NOMO-1 treated with dmso at 0.1 percent for 144 hours (cell line): ENCODE measurements around the gene DIAPH1.

Source experiments
- DNase-seq: peaks from one replicate; lab custom pipeline; 2025; ENCODE audit not compliant: unreplicated experiment; lab: John Stamatoyannopoulos, UW

Gene DIAPH1

DNA sequence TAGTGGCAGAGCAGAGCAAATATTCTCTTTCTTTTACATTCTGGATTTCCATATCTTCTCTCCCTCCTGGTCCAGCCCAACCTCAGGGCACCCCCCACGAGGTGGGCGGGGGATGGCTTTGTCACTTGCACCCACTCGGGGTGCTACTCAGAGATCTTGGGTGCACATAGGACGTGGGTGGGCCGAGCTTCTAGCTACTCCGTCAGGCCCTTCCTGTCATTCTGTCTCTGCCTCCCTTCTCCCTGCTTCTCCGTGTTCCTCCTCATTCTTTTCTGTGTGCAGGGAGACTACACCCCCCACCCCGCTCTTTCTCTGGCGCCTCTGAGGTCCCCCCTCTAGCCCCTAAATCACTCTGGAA is 110.4 kb downstream of the DIAPH1 start:
- DNase-seq = no peak

DNA sequence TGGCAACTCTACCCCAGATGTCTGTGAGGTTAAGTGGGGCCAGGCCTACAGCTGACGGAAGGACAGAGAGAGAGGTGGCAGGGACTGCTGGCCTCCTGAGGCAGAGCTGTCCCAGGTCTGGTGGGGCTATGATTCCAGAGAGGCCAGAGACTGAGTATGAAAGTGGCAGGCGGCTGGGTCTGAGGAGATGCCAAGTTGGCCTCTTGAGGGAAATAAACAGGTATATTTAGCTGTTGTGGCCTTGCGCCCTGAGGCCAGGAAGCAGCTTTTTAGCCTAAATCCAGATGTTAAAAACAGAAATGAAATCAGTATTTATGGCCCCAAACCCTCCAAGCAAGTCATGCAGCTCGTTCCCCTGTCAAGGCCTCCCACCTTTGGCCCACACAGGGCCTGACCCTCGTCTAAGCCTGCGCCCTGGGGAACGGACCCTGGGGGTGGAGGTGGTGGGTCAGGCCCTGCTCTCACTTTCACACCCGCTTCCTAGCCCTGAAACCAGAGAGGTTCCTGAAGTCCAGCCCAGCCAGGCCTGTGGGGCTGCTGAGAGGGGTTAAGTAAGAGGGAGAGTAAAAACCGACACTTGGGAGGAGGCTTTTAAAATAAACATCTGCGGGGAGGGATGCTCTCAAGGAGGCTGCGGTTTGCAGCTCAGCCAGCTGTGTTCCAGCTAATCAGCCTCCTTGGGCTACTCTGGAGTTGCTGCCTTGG is 111.3 kb downstream of the DIAPH1 start:
- no peak for DNase-seq

DNA sequence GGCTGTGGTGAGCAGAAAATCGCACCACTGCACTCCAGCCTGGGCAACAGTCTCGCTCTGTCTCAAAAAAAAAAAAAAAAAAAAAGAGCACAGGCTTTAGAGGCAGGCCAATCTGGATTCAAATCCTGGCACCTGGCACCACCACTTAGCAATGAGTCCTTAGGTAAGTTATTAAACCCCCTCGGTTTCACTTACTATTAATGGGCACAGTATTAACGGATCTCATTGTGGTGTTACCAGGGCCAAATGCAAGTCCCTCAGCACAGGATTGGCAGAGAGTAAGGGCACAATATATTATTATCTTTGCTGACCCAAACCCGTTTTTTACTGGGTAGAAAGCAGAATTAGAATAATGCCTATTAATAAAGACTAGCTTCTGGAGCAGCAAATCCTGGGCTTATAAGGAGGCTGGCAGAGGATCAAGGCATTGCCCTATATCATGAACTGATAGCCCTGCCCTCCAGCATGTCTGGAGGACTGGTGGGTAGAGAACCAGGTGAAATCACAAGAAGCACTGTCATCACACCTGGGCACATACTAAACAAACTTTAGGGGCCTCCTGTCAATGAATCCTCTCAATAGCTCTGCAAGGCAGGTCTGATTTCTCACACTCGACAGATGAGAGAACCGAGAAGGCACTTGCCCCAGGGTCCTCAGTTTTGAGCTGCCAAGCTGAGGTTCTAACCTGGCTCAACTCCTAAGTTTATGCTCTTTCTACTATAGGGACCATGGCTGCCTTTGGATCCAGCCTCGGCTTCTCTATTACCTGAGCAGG is 112.2 kb downstream of the DIAPH1 start:
- no peak for DNase-seq

DNA sequence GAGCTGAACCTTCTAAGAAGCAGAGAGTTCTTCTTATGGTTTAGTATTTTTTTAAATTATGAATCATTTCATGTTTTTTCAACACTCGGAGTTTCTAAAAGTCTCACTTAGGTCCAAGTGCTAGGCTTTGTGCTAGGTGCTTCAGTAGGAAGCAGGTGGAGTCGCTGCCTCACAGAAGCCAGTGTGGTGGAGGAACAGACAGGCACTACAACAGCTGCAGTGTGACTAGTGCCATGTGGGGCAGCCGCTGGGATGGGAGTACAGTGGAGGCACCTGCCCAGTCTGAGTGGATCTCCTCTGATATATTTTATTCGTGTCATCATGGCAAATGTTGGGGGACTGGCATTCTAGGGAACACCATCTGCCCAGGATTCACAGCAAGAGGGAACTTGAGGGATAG is 114.6 kb downstream of the DIAPH1 start:
- DNase-seq = no peak

DNA sequence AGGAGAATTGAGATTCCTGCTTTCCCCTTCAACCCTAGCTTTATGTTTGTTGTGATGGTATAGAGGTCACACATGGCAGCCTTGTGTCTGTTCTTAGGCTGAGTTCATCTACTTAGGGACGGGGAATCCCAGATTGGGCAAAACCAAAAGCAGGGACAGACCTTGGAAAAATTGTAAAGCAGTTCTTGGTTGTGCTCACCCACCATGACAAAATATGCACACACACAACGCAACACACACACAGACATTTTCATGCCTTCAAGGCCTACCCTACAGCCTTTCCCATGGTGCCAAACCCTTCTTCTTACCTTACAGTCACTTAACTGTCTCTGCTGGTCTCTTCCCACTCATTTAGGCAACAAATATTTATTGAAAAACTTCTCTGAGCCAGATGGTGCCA is 115.1 kb downstream of the DIAPH1 start:
- no peak for DNase-seq

DNA sequence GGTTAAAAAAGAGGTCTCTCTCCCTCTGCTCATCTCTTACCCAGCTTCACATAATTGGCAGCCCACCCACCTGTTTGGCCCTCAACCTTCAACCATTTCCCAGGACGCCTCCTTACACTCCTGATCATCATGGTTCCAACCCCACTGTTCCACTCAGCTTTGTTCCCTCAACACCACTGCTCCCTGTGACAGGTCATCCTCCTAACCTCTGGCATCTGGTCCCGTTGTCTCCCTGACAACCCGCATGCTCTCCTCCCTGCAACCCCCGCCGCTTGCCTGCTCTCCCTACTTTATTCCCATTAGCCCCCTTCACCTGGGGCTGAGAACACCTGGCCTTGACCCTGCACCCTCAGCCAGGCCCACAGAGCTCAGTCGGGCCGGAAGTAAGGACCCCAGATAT is 117.0 kb downstream of the DIAPH1 start:
- no peak for DNase-seq

DNA sequence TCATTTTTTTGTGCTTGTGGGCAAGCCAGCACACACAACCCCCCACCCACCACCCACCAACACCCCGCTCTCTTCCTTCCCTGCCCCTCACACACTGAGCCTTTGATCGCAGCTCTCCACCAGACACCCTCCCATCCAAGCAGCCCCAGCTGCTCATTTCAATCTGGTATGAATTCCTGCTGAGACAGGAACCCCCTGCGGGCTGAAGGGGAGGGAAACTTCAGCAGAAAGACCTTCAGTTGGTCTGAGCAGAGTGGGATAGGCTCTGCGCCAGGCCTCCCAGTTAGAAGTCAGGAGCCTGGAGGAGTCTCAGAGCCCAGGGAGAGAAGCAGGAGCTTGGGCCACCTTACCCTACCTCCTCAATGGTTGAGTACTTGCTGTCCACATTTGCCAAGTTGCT is 122.8 kb downstream of the DIAPH1 start:
- no peak for DNase-seq

DNA sequence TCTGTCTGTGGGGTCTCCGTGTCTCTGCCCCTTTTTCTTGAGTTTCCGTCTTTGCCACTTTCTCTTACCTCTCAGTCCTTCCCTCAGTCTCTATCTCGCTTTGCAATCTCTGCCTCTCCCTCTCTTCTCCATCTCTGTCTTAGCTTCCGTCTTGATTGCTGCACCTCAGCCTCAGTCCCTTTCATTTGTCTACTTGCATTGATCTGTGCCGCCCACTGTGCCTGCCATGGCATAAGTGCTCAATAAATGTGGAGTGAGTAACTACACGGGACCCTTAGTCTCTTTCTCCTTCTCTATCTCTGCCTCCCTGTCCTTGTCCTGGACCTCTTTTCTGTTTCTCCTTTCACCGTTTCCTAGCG is 123.4 kb downstream of the DIAPH1 start:
- no peak for DNase-seq

DNA sequence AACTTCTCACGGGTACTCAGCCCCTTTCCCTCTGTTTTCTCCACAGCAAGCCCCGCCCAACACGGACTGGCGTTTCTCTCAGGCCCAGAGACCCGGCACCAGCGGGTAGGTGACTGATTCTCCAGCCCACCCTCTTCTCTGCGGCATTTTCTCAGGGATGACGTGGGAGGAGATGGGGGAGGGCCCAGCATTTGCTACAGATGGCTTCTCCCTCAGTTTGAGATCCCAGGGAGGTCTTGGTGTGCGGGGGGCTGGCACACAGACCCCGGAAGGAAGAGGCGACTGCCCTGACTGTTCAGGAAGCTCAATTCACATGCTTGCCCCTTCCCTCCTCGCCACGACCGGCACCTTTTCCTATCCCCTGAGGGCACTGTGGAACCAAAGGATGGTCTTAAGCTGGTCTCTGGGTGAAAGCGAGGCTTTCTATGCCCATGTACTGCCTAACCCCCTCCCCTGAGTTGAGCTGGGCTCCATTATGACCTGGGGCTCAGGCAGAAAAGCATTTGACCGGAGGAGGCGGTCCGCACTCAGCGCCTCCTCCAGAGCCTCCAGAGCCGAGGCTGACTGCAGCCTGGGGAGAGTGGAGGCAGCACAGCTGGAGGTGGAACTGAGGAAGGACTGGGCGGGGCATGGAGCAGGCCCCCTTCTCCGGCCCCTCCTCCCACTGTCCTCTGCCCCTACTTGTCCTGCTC is 123.9 kb downstream of the DIAPH1 start:
- no peak for DNase-seq

DNA sequence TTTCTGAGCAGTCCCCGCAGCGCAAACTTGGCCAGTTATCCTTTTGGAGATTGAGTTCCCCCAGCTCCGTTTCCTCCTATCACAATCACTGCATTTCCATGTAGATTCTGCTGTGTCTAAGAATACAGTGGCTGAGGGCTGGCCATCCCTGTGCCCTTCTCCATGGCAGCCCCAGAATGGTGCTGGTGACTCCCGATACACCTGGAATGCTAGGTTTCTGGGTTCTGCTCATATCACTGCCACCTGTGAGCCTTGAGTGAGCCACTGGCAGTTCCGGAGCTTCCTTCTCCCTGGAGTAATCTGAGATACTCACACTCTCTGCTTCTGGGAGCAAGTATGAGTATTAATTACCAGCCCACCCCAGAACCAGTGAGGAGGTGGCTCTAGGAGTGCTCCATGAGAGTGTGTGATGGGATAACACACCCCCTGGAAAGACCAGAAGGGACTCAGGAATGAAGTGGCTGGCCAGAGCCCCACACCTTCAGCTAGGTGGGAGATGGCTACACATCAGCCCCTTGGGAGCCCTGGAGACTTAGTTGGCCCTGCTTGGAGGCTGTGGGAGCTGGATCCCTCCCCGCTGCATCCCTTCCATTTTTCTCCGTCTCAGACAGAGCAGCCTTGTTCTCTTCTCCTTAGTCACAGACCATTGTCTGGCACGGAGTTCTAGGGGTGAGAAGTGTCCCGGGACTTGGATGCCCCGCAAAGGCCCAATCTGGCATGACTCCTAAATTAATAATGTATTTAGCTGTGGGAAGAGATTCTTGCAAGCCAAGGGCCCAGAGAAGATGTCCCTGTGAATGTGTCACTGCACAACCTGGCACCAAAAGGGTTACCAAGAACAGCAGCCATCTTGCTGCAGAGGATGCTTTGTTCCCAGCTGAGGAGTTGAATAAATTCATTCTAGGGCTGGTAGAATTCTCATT is 125.0 kb downstream of the DIAPH1 start:
- DNase-seq = no peak

DNA sequence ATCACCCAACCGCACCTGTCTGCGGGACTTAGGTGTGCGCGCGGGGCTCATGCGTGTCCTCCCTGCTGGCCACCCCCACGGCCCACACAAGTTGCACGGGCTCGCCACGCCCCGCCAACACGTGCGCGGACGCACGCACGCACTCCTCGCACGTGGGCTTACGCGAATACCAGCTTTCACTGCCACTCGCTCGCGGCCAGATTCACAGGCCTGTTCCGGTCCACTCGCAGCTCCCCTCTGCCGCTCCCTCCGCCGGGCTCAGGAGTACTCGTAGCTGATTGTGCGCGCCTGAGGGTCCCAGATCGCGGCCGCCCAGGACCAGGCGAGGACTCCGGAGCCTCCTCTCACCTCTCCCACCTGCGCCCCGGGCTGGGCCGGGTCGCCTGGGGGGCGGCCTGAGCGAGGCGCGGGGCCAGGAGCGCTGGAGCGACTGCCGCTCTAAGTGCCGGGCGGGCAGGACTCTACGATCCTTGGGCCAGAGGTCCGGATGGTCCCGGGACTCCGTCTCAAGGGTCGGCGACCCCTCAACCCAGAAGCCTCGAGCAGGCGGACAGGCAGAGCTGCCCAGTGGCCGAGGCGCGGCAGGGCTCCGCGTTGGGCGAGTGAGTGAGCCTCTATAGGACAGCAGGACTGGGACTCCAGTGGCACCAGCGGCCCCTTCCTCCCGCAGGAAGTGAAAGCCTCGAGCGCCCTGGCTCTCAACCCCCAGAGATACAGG is 126.5 kb downstream of the DIAPH1 start:
- DNase-seq = no peak

DNA sequence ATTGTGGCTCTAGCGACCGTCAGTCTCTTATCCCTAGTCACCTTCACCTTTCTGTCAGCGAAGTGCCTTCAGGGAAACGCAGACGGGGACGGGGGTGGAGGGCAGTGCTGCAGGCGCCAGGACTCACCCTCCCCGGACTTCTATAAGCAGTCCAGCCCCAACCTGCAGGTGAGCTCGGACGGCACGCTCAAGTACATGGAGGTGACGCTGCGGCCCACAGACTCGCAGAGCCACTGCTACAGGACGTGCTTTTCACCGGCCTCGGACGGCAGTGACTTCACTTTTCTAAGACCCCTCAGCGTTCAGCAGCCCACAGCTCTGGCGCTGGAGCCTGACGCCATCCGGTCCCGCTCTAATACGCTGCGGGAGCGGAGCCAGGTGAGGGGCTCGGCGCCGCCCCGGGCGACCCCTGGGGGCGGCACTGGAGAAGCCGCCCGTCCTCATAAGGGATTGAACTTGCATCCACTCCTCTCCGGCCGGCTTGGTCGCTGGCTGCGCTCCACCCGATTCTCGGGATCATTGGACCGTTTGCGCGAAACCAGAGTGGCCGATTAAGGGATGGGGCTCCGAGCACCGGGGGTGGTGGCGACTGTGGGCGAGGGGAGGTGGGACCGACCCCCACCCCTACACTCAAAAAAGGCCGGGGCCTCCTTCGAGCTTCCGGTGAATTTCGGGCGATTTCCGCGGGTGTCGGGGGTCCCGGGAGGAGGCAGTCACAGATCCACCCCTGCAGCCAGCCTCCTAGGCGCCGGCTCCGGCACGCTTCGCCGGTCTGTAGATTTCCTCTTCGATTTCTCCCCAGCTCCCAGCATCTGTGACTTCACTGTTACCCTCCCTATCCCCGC is 127.3 kb downstream of the DIAPH1 start:
- DNase-seq = no peak

DNA sequence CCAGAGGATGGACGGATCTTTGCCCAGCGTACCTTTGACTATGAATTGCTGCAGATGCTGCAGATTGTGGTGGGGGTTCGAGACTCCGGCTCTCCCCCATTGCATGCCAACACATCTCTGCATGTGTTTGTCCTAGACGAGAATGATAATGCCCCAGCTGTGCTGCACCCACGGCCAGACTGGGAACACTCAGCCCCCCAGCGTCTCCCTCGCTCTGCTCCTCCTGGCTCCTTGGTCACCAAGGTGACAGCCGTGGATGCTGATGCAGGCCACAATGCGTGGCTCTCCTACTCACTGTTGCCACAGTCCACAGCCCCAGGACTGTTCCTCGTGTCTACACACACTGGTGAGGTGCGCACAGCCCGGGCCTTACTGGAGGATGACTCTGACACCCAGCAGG is 128.0 kb downstream of the DIAPH1 start:
- DNase-seq = no peak

DNA sequence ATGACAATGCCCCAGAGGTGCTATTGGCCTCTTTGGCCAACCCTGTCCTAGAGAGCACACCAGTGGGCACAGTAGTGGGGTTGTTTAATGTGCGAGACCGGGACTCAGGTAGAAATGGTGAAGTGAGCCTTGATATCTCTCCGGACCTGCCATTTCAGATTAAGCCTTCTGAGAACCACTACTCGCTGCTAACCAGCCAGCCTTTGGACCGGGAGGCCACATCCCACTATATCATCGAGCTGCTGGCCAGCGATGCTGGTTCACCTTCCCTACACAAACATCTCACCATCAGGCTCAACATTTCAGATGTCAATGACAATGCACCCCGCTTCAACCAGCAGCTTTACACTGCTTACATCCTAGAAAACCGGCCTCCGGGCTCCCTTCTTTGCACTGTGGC is 128.5 kb downstream of the DIAPH1 start:
- no peak for DNase-seq

DNA sequence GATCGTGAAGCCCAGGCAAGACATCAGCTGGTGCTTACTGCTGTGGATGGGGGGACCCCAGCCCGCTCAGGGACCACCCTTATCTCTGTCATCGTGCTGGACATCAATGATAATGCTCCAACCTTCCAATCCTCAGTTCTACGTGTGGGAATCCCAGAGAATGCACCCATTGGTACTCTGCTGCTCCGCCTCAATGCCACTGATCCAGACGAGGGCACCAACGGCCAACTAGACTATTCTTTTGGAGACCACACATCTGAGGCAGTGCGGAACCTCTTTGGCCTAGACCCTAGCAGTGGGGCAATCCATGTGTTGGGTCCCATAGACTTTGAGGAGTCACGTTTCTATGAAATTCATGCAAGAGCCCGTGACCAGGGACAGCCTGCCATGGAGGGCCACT is 129.0 kb downstream of the DIAPH1 start:
- no peak for DNase-seq

DNA sequence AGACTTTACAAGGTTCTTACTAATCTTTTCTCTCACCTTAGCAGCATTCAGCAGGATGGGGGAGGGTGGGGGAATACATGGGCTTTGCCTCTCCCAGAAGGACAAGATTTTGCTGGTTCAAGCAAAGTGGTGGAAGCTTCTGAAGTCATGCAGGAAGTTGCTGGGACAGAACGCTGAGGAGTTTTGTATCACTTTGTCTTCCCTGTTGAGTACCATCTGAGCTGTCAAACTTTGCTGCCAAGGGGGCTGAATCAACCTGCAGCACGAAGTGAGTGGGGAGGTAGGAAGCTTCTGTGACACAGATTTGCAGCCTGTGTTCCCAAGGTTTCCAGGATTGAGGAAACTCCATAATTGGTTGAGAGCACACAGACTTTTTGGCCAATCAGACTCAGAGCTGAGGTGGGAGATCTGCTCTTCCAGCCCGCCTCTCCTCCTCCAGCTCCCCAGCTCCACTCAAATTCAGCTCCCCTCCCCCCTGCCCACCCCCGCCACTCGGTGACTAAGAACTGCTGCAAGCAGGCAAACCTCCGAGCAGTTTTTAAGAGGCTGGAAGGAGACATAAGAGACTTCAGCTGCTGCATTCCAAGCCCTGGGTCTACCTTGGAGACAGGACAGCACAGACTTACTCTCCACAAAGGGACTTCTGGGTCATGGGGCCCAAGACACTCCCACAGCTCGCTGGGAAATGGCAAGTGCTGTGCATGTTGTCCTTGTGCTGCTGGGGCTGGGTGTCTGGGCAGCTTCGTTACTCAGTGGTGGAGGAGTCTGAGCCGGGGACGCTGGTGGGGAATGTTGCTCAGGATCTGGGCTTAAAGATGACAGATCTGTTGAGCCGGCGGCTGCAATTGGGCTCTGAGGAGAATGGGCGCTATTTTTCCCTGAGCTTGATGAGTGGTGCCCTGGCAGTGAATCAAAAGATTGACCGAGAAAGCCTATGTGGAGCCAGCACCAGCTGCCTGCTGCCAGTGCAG is 129.9 kb downstream of the DIAPH1 start, which contains the start of gene PCDHGC5:
TSS of gene PCDHGC5 (plus strand) at position 491 of the 971 bp plus-strand sequence. CDS start at position 651, 160 bp downstream.
- no peak for DNase-seq

DNA sequence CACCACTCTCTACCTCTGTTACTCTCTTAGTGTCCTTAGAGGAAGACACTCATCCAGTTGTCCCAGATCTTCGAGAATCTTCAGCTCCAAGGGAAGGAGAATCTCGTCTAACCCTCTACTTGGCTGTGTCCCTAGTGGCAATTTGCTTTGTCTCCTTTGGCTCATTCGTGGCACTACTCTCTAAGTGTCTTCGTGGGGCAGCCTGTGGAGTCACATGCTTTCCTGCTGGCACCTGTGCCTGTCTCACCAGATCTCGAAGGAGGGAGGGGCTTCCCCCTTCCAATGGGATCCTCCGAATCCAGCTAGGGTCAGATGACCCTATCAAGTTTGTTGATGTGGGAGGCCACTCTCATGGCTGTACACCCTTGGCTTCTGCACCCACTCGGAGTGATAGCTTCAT is 131.7 kb downstream of the DIAPH1 start:
- DNase-seq = no peak

DNA sequence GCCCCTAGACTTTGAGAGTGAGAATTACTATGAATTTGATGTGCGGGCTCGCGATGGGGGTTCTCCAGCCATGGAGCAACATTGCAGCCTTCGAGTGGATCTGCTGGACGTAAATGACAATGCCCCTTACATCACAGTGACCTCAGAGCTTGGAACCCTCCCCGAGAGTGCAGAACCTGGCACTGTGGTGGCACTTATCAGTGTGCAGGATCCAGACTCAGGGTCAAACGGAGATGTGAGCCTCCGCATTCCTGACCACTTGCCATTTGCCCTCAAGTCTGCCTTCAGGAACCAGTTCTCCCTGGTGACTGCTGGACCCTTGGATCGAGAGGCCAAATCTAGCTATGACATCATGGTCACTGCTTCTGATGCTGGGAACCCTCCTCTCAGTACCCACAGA is 132.7 kb downstream of the DIAPH1 start:
- DNase-seq = no peak
